RWPE1 (cell line): ENCODE data around the gene HS3ST5.

ENCODE experiments used
- CTCF ChIA-PET: fragments of 350-600 bp; sonication (Branson Sonifier 250); formaldehyde crosslinking; extraction: SDS; loops from one replicate; lab custom pipeline; 2021; lab: Yijun Ruan, JAX
- POLR2A ChIA-PET: fragments of 400-600 bp; formaldehyde crosslinking; extraction: SDS; loops from one replicate; lab custom pipeline; 2020; ENCODE audit warnings: antibody characterized with exemption; ENCODE audit not compliant: low non-redundant PET; lab: Yijun Ruan, JAX
- DNase-seq: peaks from one replicate; pipeline ENCODE4 v3.0.0; 2012; ENCODE audit warnings: low spot score
- H3K27ac ChIP-seq: fragments of 450-650 bp; 2 replicates; pipeline ENCODE4 v1.5.1; 2017
- CTCF ChIP-seq: fragments of 450-650 bp; conservative IDR thresholded peaks from 2 replicates; pipeline ENCODE4 v1.5.1; 2017; ENCODE audit warnings: low read depth, mild to moderate bottlenecking

Gene HS3ST5

GRCh38 chr6:114260810-114261209 lies 82.0 kb downstream of the HS3ST5 start:
- no peak overlapping the region for H3K27ac ChIP-seq
- POLR2A ChIA-PET = no interaction called here
- TF ChIP-seq CTCF = no peak
- CTCF ChIA-PET = no interaction called here
- no peak for DNase-seq

- ChIA-PET POLR2A (no interaction called here), CTCF (no interaction called here)
- H3K27ac ChIP-seq = no peak overlapping the region
- TF ChIP-seq CTCF = no peak
- no peak for DNase-seq
Observed at GRCh38 chr6:114258376-114258775, 84.4 kb downstream of the HS3ST5 start.

GRCh38 chr6:114253431-114253830 lies 89.4 kb downstream of the HS3ST5 start:
- no peak for DNase-seq
- ChIA-PET CTCF (interaction anchor here (0.7 kb wide), 1 partner anchor 301 kb away, joined by 3 read pairs; no protein-coding TSS in a partner anchor), POLR2A (no interaction called here)
- no peak for TF ChIP-seq CTCF
- no peak overlapping the region for H3K27ac ChIP-seq

GRCh38 chr6:114249522-114249921 lies 93.3 kb downstream of the HS3ST5 start:
- H3K27ac ChIP-seq = no peak overlapping the region
- ChIA-PET POLR2A (no interaction called here), CTCF (no interaction called here)
- DNase-seq = no peak
- TF ChIP-seq CTCF = no peak

GRCh38 chr6:114247101-114247500 lies 95.7 kb downstream of the HS3ST5 start:
- POLR2A ChIA-PET = no interaction called here
- no peak for TF ChIP-seq CTCF
- CTCF ChIA-PET = no interaction called here
- no peak overlapping the region for H3K27ac ChIP-seq
- DNase-seq = no peak

- no peak for TF ChIP-seq CTCF
- DNase-seq = peak; percentile 46
- CTCF ChIA-PET = interaction anchor here (0.6 to 0.7 kb wide), 2 partner anchors 63 to 133 kb away, joined by 3 read pairs; no protein-coding TSS in a partner anchor
- POLR2A ChIA-PET = no interaction called here
- no peak overlapping the region for H3K27ac ChIP-seq
Observed at GRCh38 chr6:114240796-114241195, 102.0 kb downstream of the HS3ST5 start.
